SK-N-MC (cell line): ENCODE data around the gene PLSCR4.

ENCODE experiments used
- EZH2 ChIP-seq: fragments of 200-600 bp; sonication (generic); IDR thresholded peaks from one replicate; pipeline ENCODE4 v1.6.1; 2017; ENCODE audit warnings: antibody characterized with exemption
- POLR2AphosphoS5 ChIP-seq: IDR thresholded peaks from 2 replicates; pipeline ENCODE4 v1.6.1; 2012; ENCODE audit warnings: mild to moderate bottlenecking, low read depth, low read length, borderline replicate concordance

GRCh38 chr3:146249921-146250320 is 984 bp downstream of the PLSCR4 start:
- TF ChIP-seq EZH2 (no peak), POLR2AphosphoS5 (no peak)
